Activated T-helper 1 cell treated with anti-CD3 and anti-CD28 coated beads, Interleukin-2, amount 50 U/mL, for 16 hours (primary cell): ENCODE data around the gene LMBR1.
"Not testable (repeated sequence)": the region's sequence is repeated elsewhere in the genome, so short reads cannot be mapped to it uniquely, and the experiment has no call there.

Source experiments
- DNase-seq, 2 donors: peaks; one replicate each; pipeline ENCODE4 v3.0.0-alpha.2; 2020; ENCODE audit warnings: low read depth in 1 of 2, low spot score in 1 of 2

The LMBR1 gene

GRCh38 chr7:156659961-156660360, 233.0 kb downstream of the LMBR1 start:
- no peak for DNase-seq

DNA sequence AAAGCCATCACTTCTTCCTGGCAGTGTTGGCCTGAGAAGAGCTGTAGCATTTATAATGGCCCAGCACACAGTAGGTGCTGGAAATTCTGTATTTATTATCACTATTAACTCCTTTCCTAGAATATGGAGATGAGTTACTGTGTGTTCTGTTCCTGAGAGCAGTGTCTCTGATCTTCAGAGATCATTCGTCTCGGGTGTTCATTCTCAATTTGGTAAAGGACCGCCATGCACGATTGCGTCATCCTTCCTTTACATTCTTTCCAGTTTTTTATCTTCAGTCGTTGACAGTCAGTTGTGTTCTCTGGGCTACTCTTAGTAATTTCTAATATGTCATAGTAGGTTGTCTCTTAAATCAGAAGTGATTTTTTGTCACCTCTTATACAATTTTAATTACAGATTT, 233.8 kb downstream of the LMBR1 start:
- no peak for DNase-seq

DNA sequence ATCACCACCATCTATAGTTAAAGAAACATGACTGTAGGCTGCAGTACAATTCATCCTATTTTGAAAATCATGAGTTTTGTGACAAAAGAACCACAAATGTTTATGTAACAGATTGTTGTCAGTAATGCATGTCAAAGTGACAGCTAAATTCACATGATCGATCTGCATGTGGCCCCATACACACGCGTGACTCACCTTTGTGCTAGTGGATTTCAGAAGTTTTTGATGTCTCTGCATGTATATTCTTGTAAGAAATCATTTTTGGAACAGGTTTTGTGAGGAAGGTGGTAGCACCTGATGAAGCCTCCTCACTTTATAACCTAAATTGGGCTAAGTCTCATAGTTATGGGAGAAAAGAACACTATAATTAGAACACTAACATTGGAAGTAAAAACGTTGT, 235.3 kb downstream of the LMBR1 start:
- no peak for DNase-seq

DNA sequence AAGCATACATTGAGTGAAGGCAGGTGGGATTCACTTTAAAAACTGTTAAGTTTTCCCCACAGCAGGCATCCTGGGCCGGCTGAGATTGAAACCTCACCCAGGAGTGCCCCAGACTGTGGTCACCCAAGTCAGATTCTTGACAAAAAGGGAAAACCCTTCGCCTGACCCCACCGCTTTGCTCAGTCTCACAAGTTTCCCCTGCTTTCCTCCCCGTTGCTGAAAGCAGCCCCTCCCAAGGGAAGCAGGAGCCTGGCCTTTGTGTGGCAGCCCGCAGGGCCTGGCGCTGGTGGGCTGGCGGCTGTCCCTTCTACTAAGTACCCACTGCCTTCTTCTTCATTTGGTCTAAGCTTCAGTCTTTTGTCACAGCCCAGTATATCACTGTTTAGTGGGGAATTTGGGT, 236.4 kb downstream of the LMBR1 start:
- no peak for DNase-seq

DNA sequence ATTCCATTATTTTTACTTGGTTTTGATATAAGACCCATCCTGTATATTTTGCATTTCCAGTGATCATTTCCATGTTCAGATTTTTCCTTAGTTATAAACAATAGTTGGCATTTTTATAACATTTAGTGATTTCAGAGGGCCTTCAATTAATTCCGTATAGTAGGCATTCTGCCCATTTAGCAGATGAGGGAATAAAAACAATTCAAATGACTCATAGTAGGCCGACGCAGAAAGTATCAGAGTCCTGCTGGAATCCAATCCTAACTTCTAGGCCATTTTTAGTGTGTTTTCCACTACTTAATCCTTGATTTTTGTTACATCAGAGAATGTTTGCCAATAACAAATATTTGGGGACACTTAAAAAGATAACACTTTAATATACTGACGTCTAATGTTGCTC, 237.0 kb downstream of the LMBR1 start:
- no peak for DNase-seq

GRCh38 chr7:156655251-156655650, 237.7 kb downstream of the LMBR1 start:
- no peak for DNase-seq

- no peak for DNase-seq
Observed at GRCh38 chr7:156654511-156655234, 238.3 kb downstream of the LMBR1 start.

DNA sequence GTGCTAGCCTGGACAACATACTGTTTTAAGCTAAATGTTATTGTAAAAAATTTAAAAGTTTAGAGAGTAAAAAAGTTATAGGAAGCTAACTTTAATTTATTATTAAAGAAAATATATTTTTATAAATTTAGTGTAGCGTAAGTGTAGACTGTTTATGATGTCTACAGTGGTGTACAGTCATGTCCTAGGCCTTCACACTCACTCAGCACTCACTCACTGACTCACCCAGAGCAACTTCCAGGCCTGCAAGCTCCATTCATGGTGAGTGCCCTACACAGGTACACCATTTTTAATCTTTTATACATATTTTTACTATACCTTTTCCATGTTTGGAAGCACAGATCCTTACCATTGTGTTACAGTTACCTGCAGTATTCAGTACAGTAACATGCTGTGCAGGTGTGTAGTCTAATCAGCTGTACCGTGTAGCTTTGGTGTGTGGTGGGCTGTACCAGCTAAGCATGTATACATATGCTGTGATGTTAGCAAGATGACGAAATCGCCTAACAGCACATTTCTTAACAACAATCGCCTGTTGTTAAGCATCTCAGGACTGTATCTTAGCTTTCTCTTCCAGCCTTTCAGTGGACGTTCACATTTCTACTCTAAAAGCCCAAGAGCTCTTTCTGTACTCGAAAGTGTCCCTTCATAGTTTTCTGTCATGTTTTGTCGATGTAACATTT, 240.0 kb downstream of the LMBR1 start:
- no peak for DNase-seq

- DNase-seq, result no peak
Observed at GRCh38 chr7:156651474-156651873, 241.5 kb downstream of the LMBR1 start.

GRCh38 chr7:156650042-156650441, 242.9 kb downstream of the LMBR1 start:
- no peak for DNase-seq

DNA sequence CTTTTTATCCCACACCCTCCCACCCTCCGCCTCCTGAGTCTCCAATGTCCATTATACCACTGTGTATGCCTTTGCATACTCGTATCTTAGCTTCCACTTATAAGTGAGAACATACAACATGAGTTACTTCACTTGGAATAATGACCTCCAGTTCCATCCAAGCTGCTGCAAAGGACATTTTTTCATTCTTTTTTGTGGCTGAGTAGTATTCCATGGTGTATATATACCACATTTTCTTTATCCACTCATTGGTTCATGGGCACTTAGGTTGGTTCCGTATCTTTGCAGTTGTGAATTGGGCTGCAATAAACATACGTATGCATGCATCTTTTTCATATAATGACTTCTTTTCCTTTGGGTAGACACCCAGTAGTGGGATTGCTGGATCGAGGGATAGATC, 245.7 kb downstream of the LMBR1 start:
- not testable (repeated sequence) for DNase-seq

DNA sequence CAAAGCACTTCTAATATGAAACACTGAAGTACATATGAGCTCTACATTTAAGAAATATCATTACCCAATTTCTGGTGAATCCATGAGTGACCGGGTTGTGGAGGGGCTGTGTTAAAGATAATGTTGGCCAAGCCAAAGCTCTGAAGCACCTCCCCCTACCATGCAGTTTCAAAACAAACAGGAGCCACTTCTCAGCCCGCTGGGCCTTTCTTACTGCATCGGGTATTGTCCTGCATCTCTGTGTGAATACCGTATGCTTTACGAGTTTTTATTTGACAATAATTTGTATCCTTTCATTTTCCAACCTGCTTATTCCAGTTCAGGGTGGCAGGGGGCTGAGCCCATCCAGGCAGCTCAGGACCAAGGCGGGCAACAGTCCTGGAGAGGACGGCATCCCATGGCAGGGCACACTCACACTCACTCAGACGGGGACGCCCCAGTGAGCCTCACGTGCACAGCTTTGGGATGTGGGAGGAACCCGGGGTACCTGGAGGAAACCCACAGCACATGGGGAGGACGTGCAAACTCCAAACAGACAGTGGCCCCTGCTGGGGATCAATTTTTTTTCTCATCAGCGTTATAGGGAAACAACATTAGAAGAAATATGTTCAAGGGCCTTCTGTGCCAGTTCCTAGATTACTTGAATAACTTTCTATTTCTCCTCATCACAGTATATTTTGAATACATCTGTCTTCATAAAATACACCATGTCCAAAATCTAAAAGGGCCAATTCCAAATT, 250.5 kb downstream of the LMBR1 start:
- DNase-seq, result no peak

DNA sequence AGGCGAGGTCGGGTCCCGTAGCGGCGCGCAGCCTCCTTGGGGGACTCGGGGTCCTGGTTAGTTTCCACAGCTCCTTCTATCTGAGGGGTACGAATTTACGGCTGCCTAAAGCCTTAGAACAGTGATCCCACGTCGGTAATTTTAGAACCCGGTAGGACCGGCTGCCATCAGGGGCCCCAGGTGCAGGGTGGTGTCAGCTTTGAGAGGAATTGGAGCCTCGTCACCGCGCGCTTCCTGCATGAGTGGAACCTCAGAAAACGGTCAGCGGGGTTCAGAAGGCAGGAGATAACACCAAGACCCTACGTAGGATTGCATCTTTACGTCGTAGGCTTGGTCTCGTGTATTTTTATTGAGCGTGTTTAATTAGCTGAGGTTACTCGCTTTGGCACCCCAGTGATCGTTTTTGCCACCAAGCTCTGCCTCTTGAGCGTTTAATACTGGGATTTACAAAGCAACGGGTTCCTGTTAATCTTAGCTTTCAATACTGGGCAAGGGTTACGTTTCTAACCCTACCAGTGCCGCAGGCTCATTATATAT, 252.0 kb downstream of the LMBR1 start:
- DNase-seq, result peak in 1 of 2 donors; percentile 6

DNA sequence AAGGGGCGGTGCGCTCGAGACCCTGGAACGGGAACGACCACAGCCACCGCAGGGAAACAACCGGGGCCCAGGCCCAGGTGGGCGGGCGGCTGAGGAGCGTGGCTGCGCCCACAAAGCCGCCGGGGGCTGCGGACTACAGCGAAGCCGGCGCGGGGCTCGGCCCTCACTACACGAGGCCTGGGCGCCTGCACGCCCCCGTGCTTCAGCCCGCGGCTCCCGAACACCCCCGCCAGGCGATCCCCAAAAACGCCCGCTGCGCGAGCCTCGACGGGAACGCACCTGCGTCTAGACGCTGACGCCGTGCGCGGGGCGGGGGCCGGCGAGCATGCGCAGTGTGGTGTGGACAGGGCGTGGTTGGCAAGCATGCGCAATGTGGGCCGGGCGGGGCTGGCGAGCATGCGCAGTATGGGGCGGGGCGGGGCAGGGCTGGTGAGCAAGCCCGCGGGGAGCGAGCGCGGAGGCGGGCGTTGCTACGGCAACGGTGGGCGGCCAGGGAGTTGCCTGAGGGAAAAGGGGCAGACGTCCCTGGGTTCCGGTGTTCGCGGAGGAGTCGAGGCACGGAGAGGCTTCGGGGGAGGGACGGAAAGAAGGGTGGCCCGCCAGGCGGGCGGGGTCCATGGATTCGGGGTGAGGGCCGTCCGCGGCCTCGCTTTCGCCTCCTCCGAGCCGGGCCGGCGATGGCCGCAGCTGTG, 252.6 kb downstream of the LMBR1 start, which contains the start of gene RNF32:
Gene RNF32, plus strand, starts transcription at position 518 of the 692 bp plus-strand sequence. CDS start 3,104 bp downstream, outside the sequence.
- peak; percentile 87 to 89 for DNase-seq

- no peak for DNase-seq
Observed at GRCh38 chr7:156639426-156640256, 253.3 kb downstream of the LMBR1 start.

GRCh38 chr7:156638443-156639077, 254.4 kb downstream of the LMBR1 start:
- DNase-seq, result no peak

GRCh38 chr7:156637093-156637492, 255.9 kb downstream of the LMBR1 start:
- not testable (repeated sequence) for DNase-seq

GRCh38 chr7:156635529-156636385, 257.2 kb downstream of the LMBR1 start:
- no peak for DNase-seq

GRCh38 chr7:156634117-156634516, 258.9 kb downstream of the LMBR1 start:
- DNase-seq, result no peak
